Measurements from ENCODE around the gene CNR1.

The CNR1 gene

DNA sequence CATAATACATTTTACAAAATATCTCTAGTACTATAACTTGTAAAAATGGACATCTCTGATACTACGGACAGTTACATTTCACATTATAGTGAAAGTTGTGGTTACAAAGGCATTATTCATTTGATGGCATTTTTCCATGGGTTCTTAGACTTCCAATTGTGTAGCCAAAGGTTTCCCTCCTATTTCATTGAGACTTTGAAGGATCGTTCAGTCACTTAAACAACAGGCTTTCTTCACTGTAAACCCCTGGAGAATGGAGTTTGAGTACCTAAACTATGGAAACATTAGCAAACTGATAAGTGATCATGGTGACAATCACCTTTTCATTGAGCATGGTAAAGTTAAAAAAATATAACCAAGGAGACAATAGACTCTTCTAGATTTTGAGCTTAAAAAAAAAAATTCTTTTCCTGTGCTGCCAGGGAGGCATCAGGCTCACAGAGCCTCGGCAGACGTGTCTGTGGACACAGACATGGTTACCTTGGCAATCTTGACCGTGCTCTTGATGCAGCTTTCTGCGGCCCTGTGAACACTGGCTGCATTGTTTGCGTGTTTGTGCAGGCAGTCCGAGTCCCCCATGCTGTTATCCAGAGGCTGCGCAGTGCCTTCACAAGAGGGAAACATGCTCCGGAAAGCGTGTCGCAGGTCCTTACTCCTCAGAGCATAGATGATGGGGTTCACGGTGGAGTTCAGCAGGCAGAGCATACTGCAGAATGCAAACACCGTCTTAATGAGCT, 22.6 kb downstream of the CNR1 start:
- DNase-seq, result no peak

DNA sequence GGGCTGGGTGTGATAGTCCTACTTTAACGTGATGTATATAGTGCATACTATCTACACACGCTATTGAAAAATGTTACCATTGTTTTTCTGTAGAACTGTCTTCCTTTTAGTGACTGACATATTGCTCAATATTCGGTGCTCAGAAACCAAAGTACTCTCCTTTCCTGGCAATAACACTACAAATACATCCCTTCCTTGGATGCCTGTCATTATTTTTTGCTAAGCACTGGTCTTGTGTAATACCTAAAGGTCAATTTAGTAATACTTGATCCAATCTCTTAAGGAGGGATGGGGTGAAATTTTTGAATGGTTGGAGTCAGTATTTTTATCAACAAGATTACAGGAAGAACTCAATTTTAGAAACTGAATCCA, 23.9 kb downstream of the CNR1 start:
- DNase-seq, result no peak

GRCh38 chr6:88141561-88142296, 24.4 kb downstream of the CNR1 start:
- no peak for DNase-seq

GRCh38 chr6:88137915-88138314, 28.2 kb downstream of the CNR1 start:
- no peak for DNase-seq

- no peak for DNase-seq
Observed at GRCh38 chr6:88135578-88136114, 30.5 kb downstream of the CNR1 start.

DNA sequence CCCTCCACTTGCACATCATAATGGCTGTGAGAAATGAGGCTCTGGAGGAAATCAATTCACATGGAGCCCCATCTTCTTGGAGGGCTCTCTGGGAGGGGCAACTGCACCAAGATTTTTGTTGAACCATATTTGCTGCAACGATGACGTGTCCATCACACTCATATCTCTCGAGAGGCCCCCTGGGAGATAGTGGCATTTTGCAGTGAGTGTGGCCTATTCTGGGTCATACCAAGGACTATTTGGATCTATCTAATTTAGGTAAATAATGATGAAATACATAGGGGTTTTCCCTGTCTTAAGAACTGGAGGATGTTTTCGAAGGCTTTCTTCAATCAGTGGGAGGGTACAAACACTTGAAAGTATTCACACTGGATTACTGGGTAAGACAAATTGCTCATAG, 31.6 kb downstream of the CNR1 start:
- no peak for DNase-seq

- DNase-seq, result no peak
Observed at GRCh38 chr6:88133718-88134117, 32.4 kb downstream of the CNR1 start.

DNA sequence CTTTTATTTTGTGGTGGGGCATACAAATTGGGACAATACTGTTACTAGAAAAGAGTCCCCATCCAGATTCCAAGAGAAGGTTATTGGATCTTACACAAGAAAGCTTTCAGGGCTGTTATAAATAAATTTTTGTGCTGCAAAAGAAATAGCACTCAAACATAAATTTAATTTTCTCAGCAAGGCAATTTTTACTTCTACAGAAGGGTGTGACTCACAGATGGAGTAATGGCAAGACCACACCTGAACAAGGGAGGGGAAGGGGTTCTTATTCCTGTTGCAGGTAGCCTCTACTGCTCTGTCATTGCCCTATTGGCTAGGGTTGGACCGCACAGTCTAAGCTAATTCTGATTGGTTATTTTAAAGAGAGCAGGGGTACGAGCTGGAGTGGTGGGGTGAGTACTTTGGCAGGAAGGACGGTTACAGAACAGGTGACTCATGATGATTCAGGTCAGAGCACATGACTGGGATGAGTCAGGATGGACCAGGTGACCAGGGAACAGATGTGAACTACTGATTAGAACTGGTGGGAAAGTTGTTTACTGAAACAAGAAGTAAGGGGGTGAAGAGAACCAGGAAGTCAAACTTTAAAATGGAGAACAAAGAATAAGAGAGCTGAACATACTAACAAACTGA, 41.1 kb downstream of the CNR1 start:
- no peak for DNase-seq

- no peak for DNase-seq
Observed at GRCh38 chr6:88120635-88121034, 45.5 kb downstream of the CNR1 start.

GRCh38 chr6:88119769-88120168, 46.4 kb downstream of the CNR1 start:
- DNase-seq, result no peak

GRCh38 chr6:88116276-88116675, 49.9 kb downstream of the CNR1 start:
- DNase-seq, result no peak

GRCh38 chr6:88115307-88115706, 50.8 kb downstream of the CNR1 start:
- DNase-seq, result no peak

- DNase-seq, result no peak
Observed at GRCh38 chr6:88114838-88115237, 51.3 kb downstream of the CNR1 start.

DNA sequence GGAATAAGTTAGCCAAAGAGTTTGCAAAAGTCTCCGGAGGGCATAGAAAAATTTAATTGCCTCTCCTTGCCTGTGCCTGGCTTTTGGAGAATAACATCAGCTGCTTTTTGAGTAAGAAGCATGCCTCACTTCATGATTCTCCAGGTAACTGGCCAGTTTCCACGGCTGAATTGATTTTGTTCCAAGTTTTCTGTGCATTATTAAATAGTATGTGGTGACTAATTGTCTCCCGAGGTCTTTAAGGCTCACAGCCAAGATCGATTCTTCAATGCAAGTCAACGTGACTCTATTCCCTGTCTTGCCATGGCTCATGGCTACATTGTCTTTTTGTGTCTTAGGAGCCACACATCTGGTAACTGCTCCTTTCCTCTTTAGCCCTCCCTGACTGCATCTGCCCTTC, 54.2 kb downstream of the CNR1 start:
- DNase-seq, result no peak

- DNase-seq, result no peak
Observed at GRCh38 chr6:88107241-88107640, 58.9 kb downstream of the CNR1 start.

DNA sequence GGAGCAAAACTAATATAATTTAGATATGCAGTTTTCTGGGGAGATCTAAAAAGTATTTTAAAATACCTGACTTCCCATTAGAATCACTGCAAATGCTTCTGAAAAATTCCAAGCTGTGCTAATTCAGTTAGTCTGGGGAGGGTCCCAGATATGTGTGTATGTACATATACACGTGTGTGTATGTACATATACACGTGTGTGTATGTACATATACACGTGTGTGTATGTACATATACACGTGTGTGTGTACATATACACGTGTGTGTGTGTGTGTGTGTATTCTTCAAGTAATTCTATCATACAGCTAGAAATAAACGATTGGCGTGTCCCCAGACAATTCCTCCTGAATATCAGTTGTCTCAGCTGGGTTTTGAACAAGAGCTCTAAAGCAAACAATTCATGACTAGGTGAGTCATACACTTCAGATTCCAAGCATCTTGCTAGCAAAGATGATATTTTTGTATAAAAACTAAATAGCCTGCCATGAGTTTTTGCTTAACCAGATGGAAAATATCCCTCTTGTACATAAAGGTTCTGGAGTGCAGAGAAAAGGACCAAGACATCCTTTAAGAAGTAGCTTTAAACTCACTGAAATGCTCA, 60.3 kb downstream of the CNR1 start:
- DNase-seq, result no peak
